Mesendoderm (in vitro differentiated cells): ENCODE results near the gene CCBE1.
"Not testable (repeated sequence)": the region's sequence is repeated elsewhere in the genome, so short reads cannot be mapped to it uniquely, and the experiment has no call there.

ENCODE experiments used
- DNase-seq: peaks from one replicate; pipeline ENCODE4 v3.0.0; 2013
- H2AK5ac ChIP-seq: 2 replicates; pipeline ENCODE4 v1.6.1; 2013; ENCODE audit warnings: low read length, inconsistent platforms
- H2BK120ac ChIP-seq: 2 replicates; pipeline ENCODE4 v1.6.1; 2013; ENCODE audit warnings: low read depth, mild to moderate bottlenecking, low read length, moderate library complexity, mixed read lengths
- H2BK15ac ChIP-seq: replicated peaks from 2 replicates; pipeline ENCODE4 v1.6.1; 2013; ENCODE audit warnings: low read depth, mild to moderate bottlenecking, moderate library complexity
- H2BK5ac ChIP-seq: 2 replicates; pipeline ENCODE4 v1.6.1; 2013; ENCODE audit warnings: low read length, inconsistent platforms
- H3K18ac ChIP-seq: 2 replicates; pipeline ENCODE4 v1.6.1; 2013; ENCODE audit warnings: mild to moderate bottlenecking, low read length, mixed read lengths
- H3K23ac ChIP-seq: one replicate; pipeline ENCODE4 v1.6.1; 2013; ENCODE audit warnings: low read length
- H3K27ac ChIP-seq: 2 replicates; pipeline ENCODE4 v1.5.1; 2013; ENCODE audit warnings: low read depth, mild to moderate bottlenecking, inconsistent platforms, low read length, moderate library complexity
- H3K27me3 ChIP-seq: 2 replicates; pipeline ENCODE4 v1.6.1; 2013; ENCODE audit warnings: low read length, control low read depth, mild to moderate bottlenecking, inconsistent platforms; ENCODE audit not compliant: insufficient read depth, poor library complexity
- H3K36me3 ChIP-seq: 2 replicates; pipeline ENCODE4 v1.6.1; 2013; ENCODE audit warnings: low read length, inconsistent platforms; ENCODE audit not compliant: control insufficient read depth, insufficient read depth
- H3K4ac ChIP-seq: one replicate; pipeline ENCODE4 v1.6.1; 2013; ENCODE audit warnings: low read depth, mild to moderate bottlenecking, low read length, moderate library complexity
- H3K4me1 ChIP-seq: 2 replicates; pipeline ENCODE4 v1.6.1; 2013; ENCODE audit warnings: low read depth, low read length, inconsistent platforms; ENCODE audit not compliant: control insufficient read depth
- H3K4me2 ChIP-seq: 2 replicates; pipeline ENCODE4 v1.6.1; 2013; ENCODE audit warnings: low read length
- H3K4me3 ChIP-seq: 2 replicates; pipeline ENCODE4 v1.5.1; 2013; ENCODE audit warnings: mild to moderate bottlenecking, low read length
- H3K56ac ChIP-seq: one replicate; pipeline ENCODE4 v1.6.1; 2013; ENCODE audit warnings: low read length
- H3K79me1 ChIP-seq: 2 replicates; pipeline ENCODE4 v1.6.1; 2013; ENCODE audit warnings: low read length, inconsistent platforms
- H3K79me2 ChIP-seq: 2 replicates; pipeline ENCODE4 v1.6.1; 2013; ENCODE audit warnings: mild to moderate bottlenecking, low read length; ENCODE audit not compliant: control insufficient read depth, insufficient read depth
- H3K9ac ChIP-seq: 2 replicates; pipeline ENCODE4 v1.6.1; 2013; ENCODE audit warnings: low read length, inconsistent platforms
- H4K5ac ChIP-seq: one replicate; pipeline ENCODE4 v1.6.1; 2013; ENCODE audit warnings: low read length
- H4K8ac ChIP-seq: one replicate; pipeline ENCODE4 v1.6.1; 2013; ENCODE audit warnings: low read depth, mild to moderate bottlenecking, control low read depth, low read length, moderate library complexity
- WGBS: extraction: QIAGEN DNeasy Blood & Tissue Kit; methylation state at CpG from one replicate; pipeline ENCODE4 v1.1.7; 2013; ENCODE audit warnings: low lambda C conversion rate, missing lambda C conversion rate; ENCODE audit not compliant: insufficient coverage; ENCODE audit errors: extremely low coverage; 5-methylcytosine and 5-hydroxymethylcytosine counted together

The CCBE1 gene

DNA sequence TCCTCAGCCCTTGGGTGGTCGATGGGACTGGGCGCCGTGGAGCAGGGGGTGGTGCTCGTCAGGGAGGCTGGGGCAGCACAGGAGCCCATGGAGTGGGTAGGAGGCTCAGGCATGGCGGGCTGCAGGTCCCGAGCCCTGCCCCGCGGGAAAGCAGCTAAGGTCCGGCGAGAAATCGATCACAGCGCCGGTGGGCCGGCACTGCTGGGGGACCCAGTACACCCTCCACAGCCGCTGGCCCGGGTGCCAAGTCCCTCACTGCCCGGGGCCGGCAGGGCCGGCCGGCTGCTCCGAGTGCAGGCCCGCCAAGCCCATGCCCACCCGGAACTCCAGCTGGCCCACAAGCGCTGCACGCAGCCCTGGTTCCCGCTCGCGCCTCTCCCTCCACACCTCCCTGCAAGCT lies 16.9 kb upstream of the CCBE1 start:
- not testable (repeated sequence) for H3K4ac ChIP-seq, H4K8ac ChIP-seq, H3K4me1 ChIP-seq, H3K27ac ChIP-seq, H3K23ac ChIP-seq, H3K36me3 ChIP-seq, H3K27me3 ChIP-seq, H3K56ac ChIP-seq, H3K4me3 ChIP-seq, DNase-seq, H3K9ac ChIP-seq, H2BK5ac ChIP-seq, H4K5ac ChIP-seq, H2BK15ac ChIP-seq, H3K79me1 ChIP-seq, H2BK120ac ChIP-seq, H3K79me2 ChIP-seq, H3K18ac ChIP-seq, H3K4me2 ChIP-seq, H2AK5ac ChIP-seq
- no CpG with 5 or more reads among the region's 28 CpGs for WGBS

DNA sequence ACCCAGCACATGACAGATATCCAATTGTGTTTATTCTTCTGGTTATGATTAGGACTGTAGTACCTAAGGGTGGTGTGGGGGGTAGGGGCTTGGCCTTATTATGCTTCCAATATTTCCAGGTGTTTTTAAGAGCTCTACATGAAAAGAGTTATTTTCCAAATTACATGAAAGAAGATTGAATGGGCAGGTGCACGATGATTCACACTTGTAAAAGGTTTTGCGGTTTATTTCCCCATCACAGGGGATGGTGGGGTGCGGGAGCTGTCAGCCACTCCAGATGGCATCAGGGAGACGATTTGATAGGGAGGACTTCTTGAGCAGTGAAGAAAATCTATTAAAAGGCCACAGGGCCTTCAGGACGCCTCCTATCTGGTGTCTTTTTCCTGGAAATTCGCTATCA lies 15.1 kb upstream of the CCBE1 start:
- DNase-seq = no peak
- H3K36me3 ChIP-seq = no peaks in the 10 kb centered on the region

DNA sequence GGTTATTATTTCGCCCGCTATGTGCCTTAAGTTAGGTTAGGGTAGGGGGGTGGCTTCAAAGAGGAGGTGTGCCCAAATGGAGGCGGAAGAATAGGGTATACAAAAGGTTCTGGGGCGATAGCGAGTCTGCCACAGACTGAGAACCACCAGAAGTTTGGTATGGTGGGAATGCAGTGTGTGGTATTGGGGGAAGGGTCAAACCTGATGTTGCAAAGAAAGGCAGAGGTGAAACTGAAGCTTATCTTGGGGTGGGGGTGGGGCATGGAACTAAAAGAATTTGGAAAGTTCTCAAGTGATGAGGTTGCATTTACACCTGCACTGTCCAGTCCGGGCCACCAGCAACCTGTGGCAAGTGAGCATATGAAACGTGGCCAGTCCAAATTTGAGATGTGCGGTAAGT lies 11.8 kb upstream of the CCBE1 start:
- Histone ChIP-seq H3K79me2 (no peaks in the 10 kb centered on the region), H3K4me2 (no peak overlapping the region), H2BK5ac (no peak overlapping the region), H3K18ac (no peak overlapping the region), H3K9ac (no peak overlapping the region), H3K36me3 (no peaks in the 10 kb centered on the region), H4K8ac (no peak overlapping the region), H3K4me1 (no peaks in the 10 kb centered on the region), H3K4ac (no peak overlapping the region), H3K27ac (no peak overlapping the region), H3K4me3 (no peak overlapping the region), H3K79me1 (no peaks in the 10 kb centered on the region), H3K27me3 (no peaks in the 10 kb centered on the region), H4K5ac (no peak overlapping the region), H2AK5ac (no peak overlapping the region), H2BK15ac (no peak overlapping the region), H3K23ac (no peak overlapping the region), H2BK120ac (no peak overlapping the region), H3K56ac (no peak overlapping the region)
- DNase-seq = peak; percentile 77
- no CpG with 5 or more reads among the region's 8 CpGs for WGBS

More for the DNA sequence above, 15.1 kb upstream of the CCBE1 start:
- Histone ChIP-seq H3K4me2 (no peak overlapping the region), H2BK15ac (no peak overlapping the region), H4K8ac (no peak overlapping the region), H2BK5ac (no peak overlapping the region), H3K79me1 (no peaks in the 10 kb centered on the region), H3K4me3 (no peak overlapping the region), H2AK5ac (no peak overlapping the region), H3K4ac (no peak overlapping the region), H3K27ac (no peak overlapping the region), H4K5ac (no peak overlapping the region), H3K9ac (no peak overlapping the region), H2BK120ac (no peak overlapping the region), H3K23ac (no peak overlapping the region), H3K79me2 (no peaks in the 10 kb centered on the region), H3K4me1 (no peaks in the 10 kb centered on the region), H3K27me3 (no peaks in the 10 kb centered on the region), H3K18ac (no peak overlapping the region), H3K56ac (no peak overlapping the region)
- no CpG with 5 or more reads among the region's 6 CpGs for WGBS

DNA sequence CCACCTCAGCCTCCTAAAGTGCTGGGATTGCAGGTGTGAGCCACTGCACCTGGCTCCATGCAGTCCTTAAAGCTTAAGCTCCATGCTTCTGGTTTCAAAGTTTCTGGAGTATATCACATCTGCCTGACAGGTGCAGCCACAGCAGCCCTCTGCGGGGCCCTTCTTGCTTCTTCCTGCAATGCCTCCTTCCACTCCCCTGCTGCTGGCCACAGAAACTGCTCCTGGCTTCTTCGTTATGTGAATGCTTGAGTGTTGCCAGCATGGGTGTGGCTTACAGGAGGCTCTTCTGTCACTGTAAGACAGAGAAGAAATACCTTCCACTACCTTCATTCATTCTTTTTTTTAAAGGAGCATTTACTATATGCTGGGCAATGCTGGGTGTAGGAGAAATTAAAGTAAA lies 10.1 kb upstream of the CCBE1 start:
- H2BK120ac ChIP-seq = no peak overlapping the region
- H2BK5ac ChIP-seq = no peak overlapping the region
- H4K5ac ChIP-seq = no peak overlapping the region
- no CpG with 5 or more reads among the region's 2 CpGs for WGBS
- no peaks in the 10 kb centered on the region for H3K79me2 ChIP-seq
- no peak overlapping the region for H3K56ac ChIP-seq
- no peak overlapping the region for H4K8ac ChIP-seq
- H3K4me3 ChIP-seq = no peak overlapping the region
- no peaks in the 10 kb centered on the region for H3K36me3 ChIP-seq
- H3K4me2 ChIP-seq = no peak overlapping the region
- H3K23ac ChIP-seq = no peak overlapping the region
- no peaks in the 10 kb centered on the region for H3K79me1 ChIP-seq
- H3K9ac ChIP-seq = no peak overlapping the region
- H3K27me3 ChIP-seq = no peaks in the 10 kb centered on the region
- H3K4me1 ChIP-seq = no peaks in the 10 kb centered on the region
- no peak overlapping the region for H3K27ac ChIP-seq
- no peak overlapping the region for H2BK15ac ChIP-seq
- no peak overlapping the region for H3K18ac ChIP-seq
- no peak overlapping the region for H2AK5ac ChIP-seq
- no peak overlapping the region for H3K4ac ChIP-seq
- DNase-seq = no peak

DNA sequence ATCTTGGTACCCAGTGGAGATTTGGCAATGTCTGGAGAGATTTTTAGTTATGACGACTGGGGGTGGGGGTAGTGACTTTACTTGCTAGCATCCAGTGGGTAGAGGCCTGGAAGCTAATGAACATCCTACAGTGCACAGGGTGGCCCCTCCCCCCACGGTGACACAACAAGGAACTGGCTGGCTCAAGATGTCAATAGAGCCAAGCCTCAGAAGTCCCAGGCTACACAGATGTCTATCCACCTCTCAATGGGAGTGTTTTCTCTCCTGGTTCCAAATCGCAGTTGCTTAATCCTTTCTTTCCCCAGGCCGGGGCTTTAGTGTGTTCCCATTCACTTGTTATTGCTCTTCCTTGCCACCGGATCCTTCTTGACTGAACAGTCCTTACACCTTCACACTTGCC lies 9.3 kb upstream of the CCBE1 start:
- H3K9ac ChIP-seq = no peak overlapping the region
- no peak overlapping the region for H2BK120ac ChIP-seq
- H2AK5ac ChIP-seq = no peak overlapping the region
- H3K18ac ChIP-seq = no peak overlapping the region
- no peak overlapping the region for H3K23ac ChIP-seq
- H3K56ac ChIP-seq = no peak overlapping the region
- H3K4ac ChIP-seq = no peak overlapping the region
- no peak for DNase-seq
- H2BK15ac ChIP-seq = no peak overlapping the region
- H3K79me1 ChIP-seq = no peaks in the 10 kb centered on the region
- no peak overlapping the region for H3K27ac ChIP-seq
- H3K4me2 ChIP-seq = no peak overlapping the region
- no peaks in the 10 kb centered on the region for H3K79me2 ChIP-seq
- H3K4me3 ChIP-seq = no peak overlapping the region
- no peaks in the 10 kb centered on the region for H3K27me3 ChIP-seq
- no peak overlapping the region for H2BK5ac ChIP-seq
- no peaks in the 10 kb centered on the region for H3K36me3 ChIP-seq
- no peaks in the 10 kb centered on the region for H3K4me1 ChIP-seq
- no CpG with 5 or more reads among the region's 5 CpGs for WGBS
- H4K5ac ChIP-seq = no peak overlapping the region
- no peak overlapping the region for H4K8ac ChIP-seq

DNA sequence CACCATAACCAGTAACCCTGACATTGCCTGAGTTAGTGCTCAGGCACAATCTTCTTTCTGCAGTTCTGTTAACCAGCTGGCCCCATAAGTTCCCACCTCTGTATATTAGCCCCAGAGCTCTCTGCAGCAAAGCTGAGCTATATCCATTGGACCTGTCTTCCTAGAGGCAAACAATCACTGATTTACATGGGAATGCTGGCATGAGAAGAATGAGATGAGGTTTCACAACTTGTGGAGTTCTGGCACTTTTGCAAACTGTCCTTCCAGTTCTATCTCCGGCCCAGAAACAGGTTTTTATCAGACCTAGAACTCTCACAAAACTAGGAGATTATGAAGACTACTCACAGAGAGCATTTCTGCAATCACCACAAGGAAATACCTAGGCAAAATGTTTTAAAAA lies 7.9 kb upstream of the CCBE1 start:
- Histone ChIP-seq H2BK120ac (no peak overlapping the region), H3K4ac (no peak overlapping the region), H4K5ac (no peak overlapping the region), H3K4me2 (no peak overlapping the region), H3K27ac (no peak overlapping the region), H3K56ac (no peak overlapping the region), H3K79me1 (no peaks in the 10 kb centered on the region), H3K79me2 (no peaks in the 10 kb centered on the region), H3K9ac (no peak overlapping the region), H3K18ac (no peak overlapping the region), H3K4me1 (no peaks in the 10 kb centered on the region), H2BK5ac (no peak overlapping the region), H3K27me3 (no peaks in the 10 kb centered on the region), H3K36me3 (no peaks in the 10 kb centered on the region), H4K8ac (no peak overlapping the region), H2BK15ac (no peak overlapping the region), H2AK5ac (no peak overlapping the region), H3K4me3 (no peak overlapping the region), H3K23ac (no peak overlapping the region)
- no peak for DNase-seq
- no CpG with 5 or more reads among the region's 1 CpG for WGBS
